GM12865 (cell line): Measurements from ENCODE around the gene PPP2R5D.

Experiments used
- DNase-seq: peaks from one replicate; pipeline ENCODE4 v3.0.0; 2010; ENCODE audit warnings: low read depth
- H3K4me3 ChIP-seq: 2 replicates; pipeline ENCODE4 v1.5.1; 2011; ENCODE audit warnings: mild to moderate bottlenecking, low read depth, low read length, control low read depth
- CTCF ChIP-seq: IDR thresholded peaks from 2 replicates; pipeline ENCODE4 v1.5.1; 2011; ENCODE audit warnings: low read length, control low read depth, low read depth, inconsistent platforms; ENCODE audit not compliant: insufficient read depth; ENCODE audit errors: missing control alignments

The PPP2R5D gene

GRCh38 chr6:43014434-43014909 is 30.1 kb downstream of the PPP2R5D start:
- TF ChIP-seq CTCF = no peak
- no peak for DNase-seq

GRCh38 chr6:43016176-43016942 is 32.0 kb downstream of the PPP2R5D start:
- no peak for TF ChIP-seq CTCF
- DNase-seq = no peak
- no peak overlapping the region for H3K4me3 ChIP-seq

More at GRCh38 chr6:43014434-43014909, 30.1 kb downstream of the PPP2R5D start:
- H3K4me3 ChIP-seq = peak overlapping the region; percentile 87

DNA sequence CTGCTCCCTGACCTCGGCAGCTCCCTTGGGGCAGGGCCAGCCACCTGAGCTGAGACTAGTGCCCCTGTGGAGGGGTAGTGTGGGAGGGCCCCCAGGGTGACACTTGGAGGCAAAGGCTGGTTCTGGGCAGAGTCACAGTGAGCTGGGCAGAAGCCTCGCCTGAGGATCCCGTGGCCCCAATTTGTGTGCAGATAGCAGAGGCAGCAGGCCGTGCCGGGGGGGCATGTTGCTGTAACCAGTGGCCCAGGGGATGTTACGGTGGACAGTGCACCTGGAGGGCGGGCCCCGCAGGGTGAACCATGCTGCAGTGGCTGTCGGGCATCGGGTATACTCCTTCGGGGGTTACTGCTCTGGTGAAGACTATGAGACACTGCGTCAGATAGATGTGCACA is 32.6 kb downstream of the PPP2R5D start:
- DNase-seq = no peak
- no peak overlapping the region for H3K4me3 ChIP-seq
- no peak for TF ChIP-seq CTCF

- H3K4me3 ChIP-seq = no peak overlapping the region
- DNase-seq = no peak
- no peak for TF ChIP-seq CTCF
These were observed 34.8 kb downstream of the PPP2R5D start for GRCh38 chr6:43019152-43019551.

DNA sequence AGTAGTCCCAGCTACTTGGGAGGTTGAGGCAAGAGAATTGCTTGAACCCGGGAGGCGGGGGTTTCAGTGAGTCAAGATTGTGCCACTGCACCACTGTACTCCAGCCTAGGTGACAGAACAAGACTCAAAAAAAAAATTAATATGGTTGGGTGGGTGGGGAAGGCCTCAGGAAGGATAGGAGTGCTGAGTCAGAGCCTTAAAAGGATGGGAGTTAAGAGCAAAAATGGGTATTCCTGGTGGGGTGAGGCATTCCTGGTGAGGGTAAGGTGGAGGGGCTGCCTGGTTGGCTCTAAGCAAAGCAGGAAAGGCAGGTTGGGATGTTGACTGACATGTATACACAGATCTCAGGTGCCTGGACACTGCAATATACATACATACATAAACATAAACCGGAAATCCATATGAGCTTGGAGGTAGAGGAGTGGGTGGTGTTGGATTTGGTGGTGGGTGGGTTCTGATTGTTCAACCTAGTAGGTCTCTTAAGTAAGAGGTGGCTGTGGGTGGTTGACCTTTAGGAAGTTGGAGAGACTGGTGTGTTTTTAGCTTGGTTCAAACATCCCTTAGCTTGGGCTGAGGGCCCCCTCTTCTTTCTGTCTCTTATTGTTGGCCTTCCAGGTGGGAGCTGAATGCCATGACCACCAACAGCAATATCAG is 35.8 kb downstream of the PPP2R5D start:
- no peak for DNase-seq
- H3K4me3 ChIP-seq = no peak overlapping the region
- TF ChIP-seq CTCF = no peak

DNA sequence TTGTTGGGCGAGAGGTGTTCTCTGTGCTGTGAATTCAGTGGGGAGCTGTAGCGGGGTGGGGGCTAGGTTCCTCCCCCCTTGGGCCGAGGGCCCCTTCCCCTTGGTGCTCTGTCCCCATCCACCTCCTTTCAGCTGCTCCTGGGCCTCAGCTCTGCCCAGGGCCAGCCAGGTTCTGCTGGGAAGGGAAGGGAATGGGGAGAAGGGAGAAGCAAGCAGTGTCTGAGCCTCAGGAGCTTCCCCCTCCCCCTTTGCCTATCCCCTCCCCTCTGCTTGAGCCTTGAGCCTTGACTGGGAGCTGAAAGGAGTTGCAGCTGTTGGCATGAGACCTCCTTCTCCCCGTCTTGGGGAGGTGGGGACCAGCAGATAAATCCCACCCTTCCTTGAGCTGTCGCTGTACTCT is 36.5 kb downstream of the PPP2R5D start:
- peak overlapping the region; percentile 74 for H3K4me3 ChIP-seq
- TF ChIP-seq CTCF = no peak
- DNase-seq = no peak
